Osteocyte (in vitro differentiated cells): Measurements from ENCODE around the gene MED13L. TPM values are rescaled to one million over a fixed set of nuclear protein-coding genes. Genes with fewer than 3 reads are reported as not detected.

Source experiments
- DNase-seq: peaks from one replicate; pipeline ENCODE4 v3.0.0; 2021; ENCODE audit warnings: mixed read lengths; ENCODE audit not compliant: unreplicated experiment; ENCODE audit errors: extremely low spot score
- H3K27ac Mint-ChIP-seq: one replicate; pipeline ENCODE4 v1.8.0; 2021; ENCODE audit warnings: mild to moderate bottlenecking, mixed read lengths; ENCODE audit not compliant: unreplicated experiment
- H3K27me3 Mint-ChIP-seq: one replicate; pipeline ENCODE4 v1.8.0; 2021; ENCODE audit warnings: mixed read lengths; ENCODE audit not compliant: unreplicated experiment
- H3K36me3 Mint-ChIP-seq: one replicate; pipeline ENCODE4 v1.8.0; 2021; ENCODE audit warnings: mixed read lengths; ENCODE audit not compliant: unreplicated experiment
- H3K4me1 Mint-ChIP-seq: one replicate; pipeline ENCODE4 v1.8.0; 2021; ENCODE audit warnings: mixed read lengths; ENCODE audit not compliant: unreplicated experiment
- H3K4me3 Mint-ChIP-seq: one replicate; pipeline ENCODE4 v1.8.0; 2021; ENCODE audit warnings: mild to moderate bottlenecking, moderate library complexity, mixed read lengths; ENCODE audit not compliant: unreplicated experiment
- H3K9me3 Mint-ChIP-seq: one replicate; pipeline ENCODE4 v1.8.0; 2021; ENCODE audit warnings: mixed read lengths; ENCODE audit not compliant: unreplicated experiment
- CTCF ChIP-seq: fragments of 200-600 bp; sonication (generic); IDR thresholded peaks from 2 replicates; pipeline ENCODE4 v1.5.0; 2021; ENCODE audit warnings: antibody characterized with exemption, mild to moderate bottlenecking, moderate library complexity
- total RNA-seq: library from RNA; stranded (reverse); gene quantifications from 2 replicates; pipeline ENCODE4 v1.2.1, GENCODE V29; 2021

The MED13L gene
- total RNA-seq, 1 donor from 2014 or later, result 229 TPM

DNA sequence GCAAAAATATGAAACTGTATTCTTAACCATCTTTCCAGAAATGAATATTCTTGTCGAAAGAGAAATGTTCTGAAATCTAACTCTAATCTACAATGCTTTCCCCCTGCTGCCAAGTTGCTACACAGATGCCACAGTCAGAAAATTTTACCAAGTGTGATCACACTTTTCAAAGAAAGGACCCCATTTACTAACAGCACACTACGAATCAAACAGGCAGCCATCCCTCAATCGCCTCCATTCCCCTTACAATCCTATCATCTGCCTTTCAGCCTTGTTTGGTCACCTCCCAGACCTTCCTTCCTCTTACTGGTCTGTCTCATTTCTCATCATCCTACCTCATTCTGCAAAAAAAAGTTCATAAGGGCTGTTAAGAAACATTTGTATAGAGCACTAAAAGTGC, 190.1 kb downstream of the MED13L start:
- Mint-ChIP-seq H3K9me3 (no peaks in the 10 kb centered on the region), H3K27me3 (no peaks in the 10 kb centered on the region), H3K27ac (peak overlapping the region; percentile 8), H3K4me1 (peaks cover 62% of the 10 kb centered on the region), H3K4me3 (no peak overlapping the region), H3K36me3 (peaks cover 25% of the 10 kb centered on the region)
- no peak for DNase-seq
- no peak for TF ChIP-seq CTCF

DNA sequence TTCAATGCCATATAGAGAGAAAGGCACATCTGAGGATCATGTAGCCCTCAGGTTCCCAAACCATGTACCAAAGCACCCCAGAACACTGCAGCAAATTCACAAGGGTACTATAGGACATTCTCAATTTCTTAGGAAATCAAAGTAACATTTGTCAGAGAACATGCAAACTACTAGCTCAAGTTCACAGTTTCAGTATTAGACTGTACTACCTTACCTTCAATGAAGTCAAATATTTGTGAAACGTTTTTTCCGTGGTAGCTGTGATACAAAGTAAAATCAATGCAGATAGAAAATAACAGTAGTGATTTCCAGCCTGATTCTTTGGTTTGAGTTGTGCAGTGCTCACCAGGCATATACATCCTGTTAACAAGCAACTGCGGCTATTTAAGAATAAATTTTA, 197.1 kb downstream of the MED13L start:
- H3K36me3 Mint-ChIP-seq, result peaks cover 8% of the 10 kb centered on the region
- peaks cover 33% of the 10 kb centered on the region for H3K4me1 Mint-ChIP-seq
- no peak for TF ChIP-seq CTCF
- no peak overlapping the region for H3K27ac Mint-ChIP-seq
- H3K4me3 Mint-ChIP-seq, result no peak overlapping the region
- no peak for DNase-seq
- H3K9me3 Mint-ChIP-seq, result no peaks in the 10 kb centered on the region
- no peaks in the 10 kb centered on the region for H3K27me3 Mint-ChIP-seq

DNA sequence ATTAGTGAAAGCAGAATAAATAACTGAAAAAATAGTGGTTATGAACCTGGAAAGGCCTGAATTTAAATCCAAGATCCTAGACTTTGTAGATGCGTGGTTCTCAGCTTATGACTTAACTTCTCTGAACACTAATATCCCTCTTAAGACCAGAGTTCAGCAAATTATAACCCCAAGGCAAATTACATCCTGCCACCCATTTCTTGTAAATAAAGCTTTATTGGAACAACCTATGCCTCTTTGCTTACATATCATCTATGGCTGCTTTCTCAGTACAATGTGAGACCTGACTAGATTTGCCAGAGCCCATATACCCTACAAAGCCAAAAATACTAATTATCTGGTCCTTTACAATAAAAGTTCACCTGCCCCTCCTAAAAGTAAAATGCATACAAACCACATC, 199.1 kb downstream of the MED13L start:
- no peak for DNase-seq
- Mint-ChIP-seq H3K4me3 (no peak overlapping the region), H3K4me1 (peaks cover 37% of the 10 kb centered on the region), H3K27ac (no peak overlapping the region), H3K27me3 (no peaks in the 10 kb centered on the region), H3K36me3 (peaks cover 11% of the 10 kb centered on the region), H3K9me3 (no peaks in the 10 kb centered on the region)
- no peak for TF ChIP-seq CTCF

- TF ChIP-seq CTCF, result no peak
- Mint-ChIP-seq H3K27ac (no peak overlapping the region), H3K36me3 (peaks cover 11% of the 10 kb centered on the region), H3K4me1 (peaks cover 37% of the 10 kb centered on the region), H3K27me3 (no peaks in the 10 kb centered on the region), H3K4me3 (no peak overlapping the region), H3K9me3 (no peaks in the 10 kb centered on the region)
- DNase-seq, result no peak
Measured at GRCh38 chr12:116077431-116077830, 200.1 kb downstream of the MED13L start.

GRCh38 chr12:116076399-116076798, 201.1 kb downstream of the MED13L start:
- no peak for DNase-seq
- H3K27ac Mint-ChIP-seq, result peak overlapping the region; percentile 45
- H3K4me3 Mint-ChIP-seq, result no peak overlapping the region
- no peaks in the 10 kb centered on the region for H3K9me3 Mint-ChIP-seq
- H3K27me3 Mint-ChIP-seq, result no peaks in the 10 kb centered on the region
- no peak for TF ChIP-seq CTCF
- H3K36me3 Mint-ChIP-seq, result peaks cover 11% of the 10 kb centered on the region
- peaks cover 37% of the 10 kb centered on the region for H3K4me1 Mint-ChIP-seq
